HG03457 (cell line): ENCODE results near the gene FKRP.
"Not testable (repeated sequence)": the region's sequence is repeated elsewhere in the genome, so short reads cannot be mapped to it uniquely, and the experiment has no call there.

ENCODE experiments used
- ATAC-seq: cut with Tn5 transposase; IDR thresholded peaks from one replicate; pipeline ENCODE4 v1.9.1; 2021; ENCODE audit warnings: moderate number of reproducible peaks; ENCODE audit not compliant: unreplicated experiment

Gene FKRP, protein sequence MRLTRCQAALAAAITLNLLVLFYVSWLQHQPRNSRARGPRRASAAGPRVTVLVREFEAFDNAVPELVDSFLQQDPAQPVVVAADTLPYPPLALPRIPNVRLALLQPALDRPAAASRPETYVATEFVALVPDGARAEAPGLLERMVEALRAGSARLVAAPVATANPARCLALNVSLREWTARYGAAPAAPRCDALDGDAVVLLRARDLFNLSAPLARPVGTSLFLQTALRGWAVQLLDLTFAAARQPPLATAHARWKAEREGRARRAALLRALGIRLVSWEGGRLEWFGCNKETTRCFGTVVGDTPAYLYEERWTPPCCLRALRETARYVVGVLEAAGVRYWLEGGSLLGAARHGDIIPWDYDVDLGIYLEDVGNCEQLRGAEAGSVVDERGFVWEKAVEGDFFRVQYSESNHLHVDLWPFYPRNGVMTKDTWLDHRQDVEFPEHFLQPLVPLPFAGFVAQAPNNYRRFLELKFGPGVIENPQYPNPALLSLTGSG

DNA sequence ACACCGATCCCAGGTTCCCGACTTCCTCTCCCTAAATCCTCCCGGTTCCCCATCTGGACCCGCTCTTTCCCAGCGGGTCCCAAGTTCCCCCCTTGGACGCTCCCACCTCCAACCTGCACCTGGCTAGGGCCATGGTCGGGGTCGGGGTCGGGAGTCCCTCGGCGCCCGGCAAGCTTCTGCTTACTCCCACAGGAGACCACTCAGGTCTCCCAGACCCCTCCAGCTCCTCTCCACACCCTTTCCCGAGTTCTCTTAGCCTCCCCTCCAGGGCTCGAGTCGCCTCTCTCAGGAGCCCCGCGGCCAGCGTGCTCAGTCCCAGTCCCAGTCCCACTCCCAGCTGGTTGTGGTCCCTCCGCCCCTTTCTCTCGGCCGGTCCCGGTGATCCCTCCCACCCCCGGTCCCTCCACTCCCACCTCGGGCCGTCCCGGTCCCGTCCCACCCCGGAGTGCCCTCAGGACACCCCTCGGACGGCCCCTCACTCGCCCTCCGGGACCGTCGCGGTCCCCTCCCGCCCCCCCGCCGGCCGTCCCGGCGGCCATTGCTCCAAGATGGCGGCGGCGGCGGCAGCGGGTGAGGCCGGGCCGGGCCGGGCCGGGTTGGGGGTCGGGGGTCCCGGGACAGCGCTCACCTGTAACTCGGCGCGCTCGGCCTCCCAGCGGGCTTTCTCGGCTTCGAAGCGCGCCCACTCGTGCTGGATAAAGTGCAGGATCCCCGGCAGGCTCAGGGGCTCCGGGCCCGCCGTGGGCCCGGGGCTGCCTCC, at the start of gene FKRP:
Gene FKRP (plus strand): TSS at position 537 of the 760 bp plus-strand sequence. CDS start 9,394 bp downstream, outside the sequence.
- ATAC-seq = no peak

DNA sequence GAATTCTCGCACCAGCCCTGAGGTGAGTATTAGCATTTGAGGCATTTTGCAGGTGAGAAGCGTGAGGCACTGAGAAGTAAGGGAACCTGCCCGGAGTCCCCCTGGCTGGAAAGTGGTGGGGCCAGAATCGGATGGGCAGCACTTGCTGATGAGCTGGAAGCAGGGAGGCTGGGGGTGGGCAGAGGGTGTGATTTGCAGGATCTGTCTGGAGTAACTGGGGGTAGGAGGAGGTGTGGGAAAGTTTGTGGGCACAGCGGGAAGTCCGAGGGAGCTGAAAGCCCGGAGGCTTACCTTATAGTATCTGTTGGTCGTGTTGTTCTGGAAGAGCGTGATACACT, 49.0 kb upstream of the FKRP start:
- ATAC-seq = no peak

DNA sequence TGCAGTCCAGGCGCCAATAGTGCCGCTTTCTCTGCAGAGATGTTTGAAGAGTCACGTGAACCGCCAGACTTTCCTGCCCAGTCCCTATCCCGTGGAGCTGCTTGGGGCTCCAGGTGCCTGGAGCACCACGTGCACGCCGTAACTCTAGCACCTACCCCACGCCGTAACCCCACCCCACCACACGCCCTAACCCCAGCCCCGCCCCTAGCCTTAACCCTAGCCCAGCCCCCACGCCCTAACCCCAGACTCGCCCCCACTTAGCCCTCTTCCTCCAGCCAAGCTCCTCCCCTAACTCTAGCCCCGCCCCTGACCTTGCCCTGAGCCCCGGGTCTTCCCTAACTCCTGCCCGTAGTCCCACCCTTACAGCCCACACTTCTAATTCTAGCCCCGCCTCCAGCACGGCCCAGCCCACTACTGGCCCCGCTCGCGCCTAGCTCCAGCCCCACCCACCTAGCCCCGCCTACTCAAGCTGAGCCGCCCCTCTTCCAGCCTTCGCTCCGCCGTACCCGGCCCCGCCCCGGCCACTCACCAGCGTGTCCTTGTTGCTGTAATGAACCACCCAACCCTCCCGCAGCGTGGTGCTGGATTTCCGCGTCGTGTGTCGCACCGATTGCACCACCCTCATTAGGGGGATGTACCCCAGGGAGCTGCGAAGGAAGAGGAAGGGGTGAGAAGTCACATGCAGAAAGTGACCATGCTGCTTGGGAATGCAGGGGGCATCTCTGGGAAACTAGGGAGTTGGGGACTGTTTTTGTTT, 48.5 kb upstream of the FKRP start:
- ATAC-seq = no peak

DNA sequence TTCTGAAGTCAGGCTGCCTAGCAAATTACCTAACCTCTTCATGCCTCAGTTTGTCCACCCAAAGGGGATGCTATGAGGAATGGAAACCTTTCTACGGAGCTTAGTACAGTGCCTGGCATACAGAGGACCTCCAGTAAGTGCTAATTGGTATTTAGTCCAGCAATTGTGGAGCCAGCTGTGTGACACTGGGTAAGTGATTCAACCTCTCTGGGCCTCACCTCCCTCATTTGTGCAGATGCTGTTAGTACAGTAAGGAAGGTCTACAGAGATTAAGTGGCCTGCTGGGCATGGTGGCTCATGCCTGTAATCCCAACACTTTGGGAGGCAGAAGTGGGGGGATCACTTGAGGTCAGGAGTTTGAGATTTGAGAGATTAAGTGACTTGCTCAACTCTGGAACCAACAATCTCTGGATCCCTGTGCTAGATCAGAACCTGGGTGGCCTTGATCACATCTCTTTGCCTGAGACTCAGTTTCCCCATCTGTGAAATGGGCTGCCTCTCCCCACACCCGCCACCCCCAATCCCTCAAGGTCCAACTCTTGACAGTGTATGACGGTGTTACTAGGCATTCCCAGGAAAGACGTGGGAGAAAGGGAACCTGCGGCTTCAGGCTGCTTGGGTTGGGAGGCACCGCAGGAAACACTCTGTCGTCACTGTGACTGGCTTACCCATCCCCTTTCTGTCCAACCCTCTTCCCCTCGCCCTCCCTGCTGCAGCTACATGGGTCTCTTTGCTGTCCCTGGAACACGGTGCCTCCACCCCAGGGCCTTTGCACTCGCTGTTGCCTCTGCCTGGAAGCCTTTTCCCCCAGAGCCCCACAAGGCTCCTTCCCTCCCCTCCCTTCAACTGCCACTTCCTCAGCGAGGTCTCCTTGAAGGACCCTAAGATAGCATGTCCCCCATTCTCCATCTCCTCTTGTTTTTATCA, 47.2 kb upstream of the FKRP start:
- no peak for ATAC-seq

DNA sequence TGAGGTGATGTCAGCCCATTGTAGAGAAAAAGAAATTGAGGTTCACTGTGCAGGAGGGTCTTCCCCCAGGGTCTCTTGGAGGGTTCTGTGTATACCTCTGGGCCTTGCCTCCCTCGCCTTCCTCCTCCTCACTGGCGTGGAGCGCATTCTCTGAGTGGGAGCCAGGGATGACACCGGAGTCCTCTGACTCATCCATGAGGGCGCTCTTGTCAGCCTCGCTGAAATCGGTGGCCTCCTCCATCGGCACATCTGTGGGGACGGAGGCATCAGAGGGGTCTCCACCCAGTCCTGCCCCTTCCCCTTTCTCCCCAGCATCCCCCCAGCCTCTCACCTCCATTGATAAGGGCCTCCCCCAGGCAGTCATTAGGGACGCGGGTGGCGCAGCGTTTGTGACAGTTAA, 45.2 kb upstream of the FKRP start:
- no peak for ATAC-seq

DNA sequence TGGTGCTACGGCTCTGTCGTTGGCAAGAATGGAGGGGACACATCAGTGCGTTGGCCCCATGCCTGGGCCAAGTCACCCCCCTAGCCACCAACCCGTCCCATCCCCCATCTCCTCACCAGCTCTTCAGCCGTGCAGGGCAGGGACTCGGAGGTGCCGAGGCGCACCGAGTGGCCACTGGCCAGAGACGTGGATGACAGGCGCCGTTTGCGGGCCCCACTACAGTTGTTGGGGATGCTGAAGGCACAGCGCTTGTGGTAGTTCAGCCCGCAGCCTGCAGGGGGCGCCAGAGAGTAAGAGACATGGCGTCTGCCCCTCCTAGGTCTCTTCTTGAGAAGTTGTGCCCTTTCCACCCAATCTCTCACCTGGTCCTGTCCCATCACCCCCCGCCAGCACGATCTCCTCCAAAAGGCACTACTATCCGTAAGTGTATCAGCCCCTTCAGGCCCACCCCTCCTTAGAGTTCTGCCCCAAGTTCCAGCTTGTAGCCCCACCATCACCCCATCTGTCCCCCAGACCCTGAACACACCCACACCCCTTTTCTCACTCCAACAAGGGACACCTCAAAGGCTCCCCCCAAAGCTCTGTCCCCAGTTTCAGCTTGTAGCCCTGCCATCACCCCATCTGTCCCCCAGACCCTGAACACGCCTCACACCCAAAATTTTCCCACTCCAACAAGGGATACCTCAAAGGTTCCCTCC, 41.3 kb upstream of the FKRP start:
- ATAC-seq = no peak

DNA sequence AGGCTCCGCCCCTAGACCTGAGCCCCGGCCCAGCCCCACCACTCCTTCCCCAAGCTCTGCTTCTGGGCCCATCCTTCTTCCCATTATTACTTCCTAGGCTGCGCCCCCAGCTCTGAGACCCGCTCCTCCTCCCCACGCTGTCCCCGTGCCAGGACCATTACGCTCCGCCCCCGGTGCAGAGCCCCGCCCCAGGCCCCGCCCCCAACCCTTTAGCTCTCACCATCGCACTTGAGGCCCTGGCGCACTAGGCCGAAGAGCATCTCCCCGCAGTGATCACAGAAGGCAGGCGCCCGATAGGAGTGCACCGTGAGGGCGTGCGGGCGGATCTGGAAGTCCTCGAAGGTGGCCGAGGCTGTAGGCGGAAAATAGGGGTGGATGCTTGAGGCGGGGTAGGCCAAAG, 35.2 kb upstream of the FKRP start:
- ATAC-seq = no peak

DNA sequence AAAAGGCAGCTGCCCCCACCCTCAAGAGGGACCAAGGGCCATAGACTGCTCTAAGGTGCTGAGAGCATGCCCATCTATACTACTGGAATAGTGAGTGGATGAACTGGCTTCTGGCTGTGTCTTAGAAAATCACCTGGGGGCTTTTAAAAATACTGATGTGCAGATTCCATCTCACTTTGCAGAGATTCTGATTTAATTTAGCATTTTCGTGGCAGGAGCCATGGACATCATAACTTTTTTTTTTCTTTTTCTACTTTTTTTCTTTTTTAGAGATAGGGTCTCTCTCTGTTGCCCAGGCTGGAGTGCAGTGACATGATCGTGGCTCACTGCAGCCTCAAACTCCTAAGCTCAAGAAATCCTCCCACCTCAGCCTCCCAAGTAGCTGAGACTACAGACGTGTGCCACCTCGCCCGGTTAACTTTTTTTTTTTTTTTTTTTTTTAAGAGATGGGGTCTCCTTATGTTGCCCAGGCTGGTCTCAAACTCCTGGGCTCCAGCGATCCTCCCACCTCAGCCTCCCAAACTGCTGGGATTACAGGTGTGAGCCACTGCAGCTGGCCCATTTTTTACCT, 33.0 kb upstream of the FKRP start:
- not testable (repeated sequence) for ATAC-seq

DNA sequence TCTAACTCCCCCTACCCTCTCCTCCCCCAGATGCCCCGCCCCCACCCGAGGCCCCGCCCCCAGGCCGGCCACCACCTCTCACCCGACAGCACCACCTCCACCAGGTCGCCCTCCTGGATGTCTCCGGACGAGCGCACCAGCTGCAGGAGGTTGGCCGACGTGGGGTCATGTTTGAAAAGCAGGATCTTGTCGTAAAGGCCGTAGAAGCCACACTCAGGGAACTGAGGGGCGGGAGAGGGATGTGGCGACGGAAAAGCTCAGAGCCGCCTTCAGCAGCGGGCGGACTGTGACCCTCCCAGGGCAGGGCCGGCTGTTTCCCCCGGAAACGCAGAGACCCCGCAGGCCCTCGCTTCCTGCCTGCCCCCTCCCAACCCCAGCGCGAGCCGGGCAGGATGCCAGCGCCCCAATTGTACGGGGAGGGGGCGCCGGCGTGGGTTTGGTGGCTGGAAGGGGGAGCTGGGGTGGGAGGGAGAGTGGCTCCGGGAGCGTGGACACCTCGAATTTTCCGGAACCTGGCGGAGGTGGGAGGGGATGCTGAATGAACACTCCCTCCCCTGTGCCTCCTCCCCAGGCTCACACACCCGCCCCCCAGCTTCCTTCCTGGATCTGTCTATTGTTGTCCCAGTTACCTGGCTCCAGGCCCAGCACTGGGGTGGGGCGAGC, 31.9 kb upstream of the FKRP start:
- ATAC-seq = no peak

DNA sequence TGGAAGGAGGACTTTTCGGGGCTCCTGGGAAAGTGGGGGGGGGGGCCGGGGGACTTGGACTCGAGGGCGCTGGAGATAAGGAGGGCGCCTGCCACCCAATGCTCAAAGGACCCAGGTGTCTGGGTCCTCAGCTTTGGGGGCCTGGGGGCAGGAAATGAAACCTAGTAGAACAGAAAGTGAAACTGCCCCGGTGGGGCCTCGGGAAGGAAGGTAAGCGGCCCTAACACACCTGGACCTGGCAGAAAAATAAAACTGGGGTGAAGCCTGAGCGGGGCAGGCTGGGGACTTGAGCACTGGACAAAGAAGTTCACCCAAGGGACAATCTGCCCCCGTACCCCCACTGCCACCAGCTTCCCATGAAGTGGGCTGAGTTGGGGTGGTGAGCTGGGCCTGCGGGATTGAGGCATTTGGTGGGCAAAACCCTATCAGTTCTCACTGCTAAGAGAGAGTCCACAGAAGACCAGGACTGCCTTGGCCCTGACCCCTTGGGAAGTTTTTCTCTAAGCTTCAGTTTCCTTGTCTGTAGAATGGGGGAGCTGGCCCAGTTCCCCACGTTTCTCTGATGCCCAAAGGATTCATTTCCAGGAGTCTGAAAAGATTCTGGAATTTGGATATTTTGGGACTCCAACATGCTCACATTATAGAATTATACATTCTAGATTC, 31.3 kb upstream of the FKRP start:
- no peak for ATAC-seq

DNA sequence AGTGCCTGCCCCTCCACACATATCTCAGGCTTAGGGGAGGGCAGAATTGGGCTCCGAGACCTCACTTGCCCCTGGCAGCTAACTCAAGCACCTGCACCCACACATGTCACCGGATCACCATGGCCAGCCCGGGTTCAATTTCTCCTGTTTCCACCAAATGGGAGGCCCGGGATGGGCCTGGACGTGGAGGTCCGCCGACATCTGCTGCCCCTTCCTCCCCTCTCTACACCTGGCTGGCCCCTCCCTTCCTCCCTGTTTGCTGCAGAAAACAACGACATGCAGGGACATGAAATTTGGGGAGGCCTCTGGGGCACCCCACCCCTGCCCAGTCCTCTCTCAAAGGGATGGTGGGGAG, 30.3 kb upstream of the FKRP start:
- ATAC-seq = no peak

DNA sequence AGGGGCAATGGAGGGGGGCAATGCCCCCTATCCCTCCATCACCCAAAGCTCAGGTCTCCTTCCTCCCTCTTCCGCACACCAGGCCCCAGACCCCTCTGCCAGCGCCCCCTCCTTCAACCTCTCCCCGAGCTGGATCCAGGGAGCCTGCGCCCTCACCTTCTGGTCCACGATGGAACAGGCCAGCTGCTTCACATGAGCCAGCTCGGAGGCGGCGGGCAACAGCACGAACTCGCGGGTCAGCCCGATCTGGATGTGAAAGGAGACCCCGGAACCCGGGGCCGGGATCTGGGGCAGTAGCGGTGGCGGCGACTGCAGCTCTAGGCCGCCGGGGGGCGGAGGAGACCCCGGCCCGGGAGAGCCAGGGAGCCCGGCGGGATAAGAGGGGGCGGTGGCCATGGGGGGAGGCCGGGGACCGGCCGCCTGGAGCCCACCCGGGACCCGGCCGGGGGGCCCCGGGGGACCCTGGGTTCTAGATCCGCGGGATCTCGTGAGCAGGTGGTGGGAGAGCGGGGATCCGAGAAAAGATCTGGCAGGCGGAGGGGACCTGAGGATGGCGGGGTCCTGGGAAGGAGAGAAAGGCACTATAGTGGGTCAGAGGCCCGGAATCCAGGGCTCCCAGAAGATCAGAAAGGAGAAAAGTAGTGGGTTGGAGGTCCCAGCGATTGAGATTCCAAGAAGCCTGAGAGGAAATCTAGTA, 29.7 kb upstream of the FKRP start:
- no peak for ATAC-seq

DNA sequence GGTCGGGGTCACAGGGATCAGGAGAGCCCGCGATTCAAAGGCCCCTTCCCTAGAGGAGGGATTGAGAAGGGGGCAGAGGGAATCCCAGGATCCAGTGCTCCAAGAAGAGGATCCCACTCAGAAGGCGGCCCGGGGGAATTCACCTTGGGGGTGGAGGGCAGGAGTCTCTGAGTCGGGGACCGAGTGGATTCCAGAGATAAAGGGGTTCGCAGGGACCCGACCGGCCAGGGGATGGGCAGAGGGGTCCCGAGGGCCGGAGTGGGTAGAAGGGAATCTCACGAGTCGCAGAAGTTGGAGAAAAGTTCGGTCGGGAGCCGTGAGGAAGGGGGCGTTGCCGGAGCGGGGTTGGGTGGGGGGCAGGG, 29.2 kb upstream of the FKRP start:
- no peak for ATAC-seq

DNA sequence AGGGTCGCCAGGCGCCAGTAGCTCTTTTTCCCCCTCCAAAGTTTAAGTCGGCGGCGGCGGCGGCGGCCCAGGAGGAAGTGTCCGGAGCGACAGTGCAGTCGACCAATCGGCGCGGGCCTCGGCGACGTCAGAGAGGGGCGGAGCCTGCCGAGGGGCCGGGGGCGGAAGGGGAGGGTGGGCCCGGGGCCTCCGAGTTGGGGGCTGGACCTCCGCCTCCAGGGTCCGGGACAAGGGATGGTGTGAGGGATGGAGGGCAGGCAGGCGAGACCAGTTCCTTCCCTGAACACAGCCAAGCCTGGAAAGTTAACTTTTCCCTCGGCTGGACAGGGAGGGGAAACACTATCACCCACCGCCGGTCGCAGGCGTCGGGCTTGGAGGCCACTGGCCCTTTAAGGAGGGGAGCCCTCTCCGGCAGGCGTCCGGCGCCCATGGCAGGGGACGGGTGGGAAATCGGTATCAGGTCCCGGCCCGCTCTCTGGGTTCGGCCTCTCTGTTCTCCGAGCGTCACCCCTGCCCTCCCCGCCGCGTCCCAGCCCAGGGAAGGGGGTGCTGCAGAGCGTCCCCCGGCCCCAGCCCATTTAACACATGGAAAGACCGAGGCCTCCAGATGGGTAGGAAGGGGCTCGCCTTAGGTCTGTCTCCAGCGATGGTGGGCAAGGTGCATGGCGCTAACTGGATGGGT, 28.7 kb upstream of the FKRP start, which contains the start of gene PRKD2:
Gene PRKD2 (minus strand): TSS at position 81 of the 682 bp plus-strand sequence. CDS start 744 bp downstream, outside the sequence.
- ATAC-seq = no peak

DNA sequence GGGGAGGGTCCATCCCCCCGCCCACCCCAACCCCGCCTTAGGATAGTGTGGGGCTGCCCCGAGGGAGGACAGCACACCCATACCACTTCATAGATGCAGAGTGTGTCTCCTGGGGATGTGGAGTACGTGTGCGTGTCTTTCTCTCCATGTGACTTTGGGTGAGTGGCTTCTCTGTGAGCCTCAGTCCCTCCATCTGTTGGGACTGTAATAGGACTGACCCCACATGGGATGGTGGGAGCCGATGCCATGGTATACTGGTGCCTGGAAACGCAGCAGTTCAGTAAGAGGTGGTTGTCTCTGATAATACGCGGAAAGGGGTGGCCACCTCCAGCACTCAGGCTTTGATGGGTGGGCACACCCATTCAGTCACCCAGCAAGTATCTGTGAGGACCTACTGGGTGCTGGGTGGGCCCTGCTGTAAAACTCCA, 28.1 kb upstream of the FKRP start:
- ATAC-seq = no peak

DNA sequence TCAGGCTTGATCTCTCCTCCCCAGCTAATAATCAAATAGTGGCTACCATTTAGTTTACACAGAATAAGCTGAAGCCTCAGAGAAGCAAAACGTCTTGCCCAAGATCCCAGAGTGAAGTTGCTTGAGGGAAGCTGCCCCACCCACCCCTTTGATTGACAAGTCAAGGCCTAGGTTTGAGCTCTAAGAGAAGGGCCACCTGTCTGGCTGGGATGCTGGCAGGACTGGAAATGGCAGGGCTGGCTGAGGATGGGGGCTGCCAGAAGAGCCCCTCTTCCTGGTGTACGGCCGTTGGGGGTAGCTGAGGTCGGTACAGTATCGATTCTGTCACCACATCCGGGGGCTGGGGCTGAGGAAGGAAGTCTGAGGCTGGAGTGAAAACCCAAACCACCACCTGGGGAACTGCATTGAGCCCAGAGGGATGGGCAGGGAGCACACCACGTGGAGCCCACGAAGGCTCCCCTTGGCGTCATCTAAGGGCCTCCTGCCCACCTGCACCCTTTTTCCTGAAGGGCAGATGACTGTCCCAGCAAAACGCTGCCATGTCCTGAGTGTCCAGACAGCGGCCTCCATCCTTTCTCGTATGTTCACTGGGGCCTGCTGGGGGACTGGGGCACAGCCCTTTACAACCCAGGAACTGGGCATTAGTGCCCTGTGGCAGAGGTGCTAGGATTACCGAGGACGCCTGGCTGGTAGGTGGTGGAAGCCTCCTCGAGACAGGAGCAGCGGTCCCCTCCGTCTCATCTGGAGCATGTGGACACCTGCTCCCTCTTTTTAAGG, 27.5 kb upstream of the FKRP start:
- no peak for ATAC-seq
